ENCODE data around the gene PCNX4. TPM values are rescaled to one million over a fixed set of nuclear protein-coding genes. Genes with fewer than 3 reads are reported as not detected.

The PCNX4 gene
- total RNA-seq, 2 experiments from 2014 or later, result 49.1 to 54.4 TPM

- POLR2A ChIA-PET, result interaction anchor here (0.8 to 3.8 kb wide), 9 partner anchors 9 to 119 kb away, joined by 3 to 21 read pairs (median 4); partner anchors contain the start of gene PPM1A
- Histone ChIP-seq H3K27ac (ENCODE audit: low read depth, low read length, poor library complexity, severe bottlenecking) (no peak overlapping the region), H3K9me3 (ENCODE audit: low read length) (no peaks in the 10 kb centered on the region; the same call in 1 of the 2 replicates)
These were observed 121.0 kb downstream of the PCNX4 start for GRCh38 chr14:60212503-60213371.

GRCh38 chr14:60214003-60214402, 122.3 kb downstream of the PCNX4 start:
- DNase-seq (ENCODE audit: low spot score), result no peak
- no peak for TF ChIP-seq EZH2phosphoT487 (IDR thresholded peaks at IDR 0.05; ENCODE audit: borderline replicate concordance, low read depth, low read length)
- no peak for TF ChIP-seq CTCF (conservative IDR thresholded peaks at IDR 0.05; ENCODE audit: low read length)
- CTCF ChIA-PET (ENCODE audit: unreplicated experiment), result no interaction called here
- Histone ChIP-seq H3K9me3 (ENCODE audit: low read length) (no peaks in the 10 kb centered on the region; the same call in 1 of the 2 replicates), H3K27ac (ENCODE audit: low read depth, low read length, poor library complexity, severe bottlenecking) (no peak overlapping the region), H3K4me1 (ENCODE audit: insufficient read depth, low read length, poor library complexity, severe bottlenecking) (peaks cover 16% of the 10 kb centered on the region), H3K4me2 (ENCODE audit: low read length) (no peak overlapping the region), H3K4me3 (ENCODE audit: low read depth, low read length, poor library complexity, severe bottlenecking) (no peak overlapping the region), H3K36me3 (ENCODE audit: insufficient read depth, low read length) (no peaks in the 10 kb centered on the region), H2AFZ (ENCODE audit: low read length) (no peak overlapping the region), H4K20me1 (ENCODE audit: insufficient read depth, low read length) (no peaks in the 10 kb centered on the region), H3K79me2 (ENCODE audit: insufficient read depth, low read depth, low read length) (no peaks in the 10 kb centered on the region), H3K9me2 (ENCODE audit: insufficient read depth, low read length) (no peaks in the 10 kb centered on the region)
- BruUV-seq (replicated peaks), result no TSS peak
- intact Hi-C loops (cut with micrococcal nuclease; ENCODE audit: unreplicated experiment), result no loop called here
- POLR2A ChIA-PET, result interaction anchor here (0.6 to 3.8 kb wide), 7 partner anchors 9 to 50 kb away, joined by 3 to 21 read pairs (median 4); partner anchors contain the start of gene PPM1A

More at GRCh38 chr14:60212503-60213371, 121.0 kb downstream of the PCNX4 start:
- BruUV-seq (replicated peaks), result no TSS peak
- Histone ChIP-seq H3K79me2 (ENCODE audit: insufficient read depth, low read depth, low read length) (no peaks in the 10 kb centered on the region), H2AFZ (ENCODE audit: low read length) (peak overlapping the region; percentile 63), H3K9me2 (ENCODE audit: insufficient read depth, low read length) (no peaks in the 10 kb centered on the region), H3K36me3 (ENCODE audit: insufficient read depth, low read length) (no peaks in the 10 kb centered on the region), H3K4me1 (ENCODE audit: insufficient read depth, low read length, poor library complexity, severe bottlenecking) (peaks cover 21% of the 10 kb centered on the region), H3K4me2 (ENCODE audit: low read length) (peak overlapping the region; percentile 23; the same call in 1 of the 2 replicates), H4K20me1 (ENCODE audit: insufficient read depth, low read length) (no peaks in the 10 kb centered on the region), H3K4me3 (ENCODE audit: low read depth, low read length, poor library complexity, severe bottlenecking) (no peak overlapping the region)
- TF ChIP-seq EZH2phosphoT487 (IDR thresholded peaks at IDR 0.05; ENCODE audit: borderline replicate concordance, low read depth, low read length), result no peak
- no peak for TF ChIP-seq CTCF (conservative IDR thresholded peaks at IDR 0.05; ENCODE audit: low read length)
- CTCF ChIA-PET (ENCODE audit: unreplicated experiment), result no interaction called here
- intact Hi-C loops (cut with micrococcal nuclease; ENCODE audit: unreplicated experiment), result no loop called here
- DNase-seq (ENCODE audit: low spot score), result peak; percentile 39

All from OCI-LY7 (cell line).